Gastroesophageal sphincter (tissue), 4 donors: Measurements from ENCODE around the gene LDLRAD4. TPM values are rescaled to one million over a fixed set of nuclear protein-coding genes. Genes with fewer than 3 reads are reported as not detected.
A peak's percentile ranks its signal among the peaks of the same experiment; 100 is the strongest.

Experiments used
- ATAC-seq: fragments of 150-250 bp; one replicate; pipeline ENCODE4 v1.9.1; 2016; ENCODE audit warnings: mild to moderate bottlenecking, moderate library complexity
- H3K27ac ChIP-seq, 4 donors: fragments of 200-600 bp; sonication (generic) in 3 of 4; 1 replicate in 3 of 4; 2 replicates in 1 of 4; pipeline ENCODE4 v1.5.1; 2016 to 2019
- H3K27me3 ChIP-seq: fragments of 200-600 bp; sonication (generic); one replicate; pipeline ENCODE4 v1.5.1; 2019
- H3K36me3 ChIP-seq, 2 donors: fragments of 200-600 bp; sonication (generic); one replicate each; pipeline ENCODE4 v1.5.1; 2019; ENCODE audit warnings: control low read depth in 1 of 2
- H3K4me1 ChIP-seq, 3 donors: fragments of 200-600 bp; sonication (generic); 1 replicate in 2 of 3; 2 replicates in 1 of 3; pipeline ENCODE4 v1.5.1; 2016 to 2019; ENCODE audit warnings: control low read depth in 2 of 3
- H3K4me3 ChIP-seq, 2 donors: fragments of 200-600 bp; sonication (generic); one replicate each; pipeline ENCODE4 v1.5.1; 2019; ENCODE audit warnings: mild to moderate bottlenecking in 1 of 2, moderate library complexity in 1 of 2
- H3K9me3 ChIP-seq, 3 donors: fragments of 200-600 bp; sonication (generic); one replicate each; pipeline ENCODE4 v1.5.1; 2017 to 2019; ENCODE audit warnings: control low read depth in 2 of 3
- CTCF ChIP-seq, 4 experiments: fragments of 200-600 bp in 2 of 4; fragments of 450-650 bp in 2 of 4; sonication (generic) in 1 of 4; IDR thresholded peaks; one replicate each; pipeline ENCODE4 v1.5.1; 2017 to 2019; ENCODE audit warnings: antibody characterized with exemption in 4 of 4, mild to moderate bottlenecking in 2 of 4, moderate library complexity in 2 of 4
- EP300 ChIP-seq: sonication (generic); formaldehyde crosslinking; IDR thresholded peaks from one replicate; pipeline ENCODE4 v1.6.1; 2017; ENCODE audit warnings: antibody characterized with exemption, mild to moderate bottlenecking
- POLR2A ChIP-seq, 2 donors: fragments of 450-650 bp; IDR thresholded peaks; one replicate each; pipeline ENCODE4 v1.6.1; 2017; ENCODE audit warnings: antibody characterized with exemption in 2 of 2, mild to moderate bottlenecking in 2 of 2, moderate library complexity in 1 of 2
- POLR2AphosphoS5 ChIP-seq: sonication (generic); formaldehyde crosslinking; IDR thresholded peaks from one replicate; pipeline ENCODE4 v1.6.1; 2017; ENCODE audit warnings: antibody characterized with exemption
- WGBS, 2 donors: methylation state at CpG; one replicate each; pipeline ENCODE4 v1.1.5; 2018; ENCODE audit warnings: low coverage in 1 of 2; 5-methylcytosine and 5-hydroxymethylcytosine counted together
- total RNA-seq, 4 donors: library from RNA; depleted of rRNA; stranded (reverse); fragments of >200 nt; gene quantifications; one replicate each; pipeline ENCODE4 v1.1.0, GENCODE V29; 2016

Gene LDLRAD4
- total RNA-seq, 4 donors from 2014 or later: 28.1 to 85.9 (median 55.2) TPM

- Histone ChIP-seq H3K27ac (no peak overlapping the region), H3K36me3 (no peaks in the 10 kb centered on the region), H3K27me3 (no peaks in the 10 kb centered on the region), H3K9me3 (no peaks in the 10 kb centered on the region), H3K4me1 (no peaks in the 10 kb centered on the region), H3K4me3 (no peak overlapping the region)
- TF ChIP-seq CTCF (IDR thresholded peaks at IDR 0.05) (no peak), EP300 (no peak), POLR2A (IDR thresholded peaks at IDR 0.05) (no peak)
- WGBS, 2 donors: 92% methylated on average over 2 to 6 of the region's 6 CpGs
- ATAC-seq: no peak
Observed at GRCh38 chr18:13207294-13207693, 11.3 kb upstream of the LDLRAD4 start.

DNA sequence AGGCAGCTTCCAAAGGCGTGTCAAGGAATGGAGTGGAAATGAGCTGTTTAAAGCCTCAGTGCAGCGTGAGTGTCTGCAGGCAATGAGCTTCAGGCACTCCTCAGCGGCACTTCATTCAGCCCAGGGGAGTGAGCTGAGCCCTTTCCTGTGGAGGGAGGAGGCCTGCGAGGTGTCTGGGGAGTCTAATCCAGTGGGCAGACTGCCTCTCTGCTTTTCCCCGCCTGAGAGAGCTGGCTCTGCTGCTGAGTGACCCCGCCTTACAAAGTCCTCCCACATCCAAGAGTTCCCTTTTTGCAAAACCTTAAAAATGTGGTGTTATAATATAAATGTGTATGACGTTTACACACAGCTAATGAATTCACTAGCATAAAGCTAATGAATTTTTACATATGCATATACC lies 7.0 kb upstream of the LDLRAD4 start:
- H3K27me3 ChIP-seq: no peaks in the 10 kb centered on the region
- ATAC-seq: no peak
- no peak overlapping the region for H3K27ac ChIP-seq
- H3K9me3 ChIP-seq: no peaks in the 10 kb centered on the region
- 30 to 32% methylated on average over 6 to 7 of the region's 7 CpGs for WGBS, 2 donors
- TF ChIP-seq CTCF (IDR thresholded peaks at IDR 0.05) (no peak), POLR2A (IDR thresholded peaks at IDR 0.05) (no peak), EP300 (no peak), POLR2AphosphoS5 (no peak)
- no peaks in the 10 kb centered on the region for H3K36me3 ChIP-seq
- H3K4me3 ChIP-seq: no peak overlapping the region
- H3K4me1 ChIP-seq: peaks cover 0 to 9% (median 0%) of the 10 kb centered on the region in 3 donors

- Histone ChIP-seq H3K27me3 (no peaks in the 10 kb centered on the region), H3K36me3 (no peaks in the 10 kb centered on the region), H3K4me3 (no peak overlapping the region), H3K27ac (no peak overlapping the region), H3K4me1 (peaks cover 0 to 16% (median 4%) of the 10 kb centered on the region in 3 donors), H3K9me3 (no peaks in the 10 kb centered on the region)
- ATAC-seq: no peak
- WGBS, 2 donors: 90 to 93% methylated on average over 3 to 5 of the region's 18 CpGs
- TF ChIP-seq POLR2A (IDR thresholded peaks at IDR 0.05): no peak
- no peak for TF ChIP-seq POLR2AphosphoS5
- no peak for TF ChIP-seq CTCF (IDR thresholded peaks at IDR 0.05)
- no peak for TF ChIP-seq EP300
Observed at GRCh38 chr18:13213036-13213795, 5.3 kb upstream of the LDLRAD4 start.

DNA sequence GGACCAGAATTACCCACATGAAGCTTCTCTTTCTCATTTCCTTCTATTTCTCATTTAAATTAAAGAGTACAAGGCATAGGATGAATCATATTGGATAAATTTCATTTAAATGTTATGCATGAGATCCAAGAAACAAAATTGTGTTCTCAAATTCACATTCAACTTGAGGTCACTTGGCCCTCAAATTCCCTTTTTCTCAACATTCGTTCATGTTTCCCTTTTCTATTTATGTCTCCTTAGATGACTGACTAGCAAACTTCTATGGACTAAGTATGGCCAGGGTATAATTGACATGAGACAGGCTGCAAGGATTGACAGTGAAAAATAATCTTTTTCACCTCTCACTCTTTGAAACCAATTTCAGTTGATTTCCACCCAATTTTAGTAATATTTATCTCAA lies 4.0 kb upstream of the LDLRAD4 start:
- Histone ChIP-seq H3K9me3 (no peaks in the 10 kb centered on the region), H3K36me3 (no peaks in the 10 kb centered on the region), H3K27ac (no peak overlapping the region), H3K27me3 (no peaks in the 10 kb centered on the region), H3K4me1 (peaks cover 0 to 30% (median 9%) of the 10 kb centered on the region in 3 donors), H3K4me3 (no peak overlapping the region)
- WGBS, 2 donors: 43 to 55% methylated on average over 1 of the region's 1 CpG
- no peak for ATAC-seq
- TF ChIP-seq CTCF (IDR thresholded peaks at IDR 0.05): no peak
- TF ChIP-seq POLR2AphosphoS5: no peak
- TF ChIP-seq POLR2A (IDR thresholded peaks at IDR 0.05): no peak
- no peak for TF ChIP-seq EP300

DNA sequence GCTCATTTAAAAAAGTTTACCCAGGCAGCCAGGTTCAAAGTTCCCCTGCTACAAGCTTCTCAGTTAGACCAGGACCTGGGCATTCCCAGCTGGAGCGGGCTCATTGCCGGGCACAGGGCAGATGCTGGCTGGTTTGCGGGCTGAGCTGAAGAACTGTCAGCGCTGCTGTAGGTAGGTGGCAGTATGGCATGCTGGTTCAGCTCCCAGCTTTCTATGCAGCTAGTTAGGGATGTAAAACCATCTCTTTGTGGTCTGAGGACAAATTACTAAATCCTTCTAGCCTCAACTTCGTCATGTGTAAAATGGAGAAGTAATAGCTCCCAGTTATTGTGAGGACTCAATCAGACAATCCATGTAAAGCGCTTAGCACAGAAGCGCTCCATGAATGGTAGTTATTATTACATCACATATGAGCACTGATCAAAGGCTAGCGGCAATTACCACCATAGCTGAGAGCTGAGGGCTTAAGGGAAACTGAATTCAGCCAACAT lies 2.4 kb upstream of the LDLRAD4 start:
- no peaks in the 10 kb centered on the region for H3K36me3 ChIP-seq
- peaks cover 0 to 45% (median 23%) of the 10 kb centered on the region in 3 donors for H3K4me1 ChIP-seq
- TF ChIP-seq POLR2AphosphoS5 (peak; percentile 28), CTCF (IDR thresholded peaks at IDR 0.05) (peak; percentile 59 to 88 (median 85)), EP300 (no peak), POLR2A (IDR thresholded peaks at IDR 0.05) (no peak)
- no peak overlapping the region for H3K4me3 ChIP-seq
- peak; percentile 67 for ATAC-seq
- WGBS, 2 donors: 28 to 59% methylated on average over 2 to 8 of the region's 8 CpGs
- no peaks in the 10 kb centered on the region for H3K27me3 ChIP-seq
- H3K9me3 ChIP-seq: no peaks in the 10 kb centered on the region
- peak overlapping the region in 3 of 4 donors; percentile 86 to 93 (median 92) for H3K27ac ChIP-seq
